ENCODE measurements around the gene MYMX. TPM values are rescaled to one million over a fixed set of nuclear protein-coding genes. Genes with fewer than 3 reads are reported as not detected.

Gene MYMX
- total RNA-seq, 1 donor from 2014 or later: not detected

GRCh38 chr6:44207966-44208365 is 8.8 kb upstream of the MYMX start:
- no peaks in the 10 kb centered on the region for H3K27me3 ChIP-seq
- H3K4me1 ChIP-seq: peaks cover under 1% of the 10 kb centered on the region
- H3K9me3 ChIP-seq: no peaks in the 10 kb centered on the region
- no peaks in the 10 kb centered on the region for H3K36me3 ChIP-seq
- H3K4me3 ChIP-seq: no peak overlapping the region
- no peak for DNase-seq (ENCODE audit: extremely low spot score in 2 of 2)
- no peak overlapping the region for H3K27ac ChIP-seq
- intact Hi-C loops (cut with DNase I): no loop called here
- TF ChIP-seq POLR2AphosphoS5 (IDR thresholded peaks at IDR 0.05; ENCODE audit: insufficient read depth in 1 of 2, low read depth in 1 of 2) (no peak), POLR2A (IDR thresholded peaks at IDR 0.05) (no peak), CTCF (IDR thresholded peaks at IDR 0.05) (no peak)

- no peak overlapping the region for H3K27ac ChIP-seq
- H3K36me3 ChIP-seq: no peaks in the 10 kb centered on the region
- TF ChIP-seq CTCF (IDR thresholded peaks at IDR 0.05): no peak
- TF ChIP-seq POLR2AphosphoS5 (IDR thresholded peaks at IDR 0.05; ENCODE audit: insufficient read depth in 1 of 2, low read depth in 1 of 2): no peak
- TF ChIP-seq POLR2A (IDR thresholded peaks at IDR 0.05): no peak
- H3K4me1 ChIP-seq: no peaks in the 10 kb centered on the region
- intact Hi-C loops (cut with DNase I): no loop called here
- DNase-seq (ENCODE audit: extremely low spot score in 2 of 2): no peak
- no peaks in the 10 kb centered on the region for H3K9me3 ChIP-seq
- H3K4me3 ChIP-seq: no peak overlapping the region
- H3K27me3 ChIP-seq: no peaks in the 10 kb centered on the region
Observed at GRCh38 chr6:44211284-44211683, 5.4 kb upstream of the MYMX start.

- Histone ChIP-seq H3K36me3 (no peaks in the 10 kb centered on the region), H3K27ac (no peak overlapping the region), H3K9me3 (no peaks in the 10 kb centered on the region), H3K4me3 (no peak overlapping the region), H3K27me3 (no peaks in the 10 kb centered on the region), H3K4me1 (peaks cover 26% of the 10 kb centered on the region)
- DNase-seq (ENCODE audit: extremely low spot score in 2 of 2): no peak
- TF ChIP-seq POLR2AphosphoS5 (IDR thresholded peaks at IDR 0.05; ENCODE audit: insufficient read depth in 1 of 2, low read depth in 1 of 2) (no peak), CTCF (IDR thresholded peaks at IDR 0.05) (no peak), POLR2A (IDR thresholded peaks at IDR 0.05) (no peak)
- intact Hi-C loops (cut with DNase I): no loop called here
Observed at GRCh38 chr6:44214307-44214706, 2.4 kb upstream of the MYMX start.

- no peak for TF ChIP-seq POLR2AphosphoS5 (IDR thresholded peaks at IDR 0.05; ENCODE audit: insufficient read depth in 1 of 2, low read depth in 1 of 2)
- peak overlapping the region; percentile 27 for H3K27ac ChIP-seq
Observed at GRCh38 chr6:44217332-44218143, 812 bp downstream of the MYMX start.

GRCh38 chr6:44219053-44219814 is 2.5 kb downstream of the MYMX start:
- peak; percentile 24 to 87 for TF ChIP-seq POLR2AphosphoS5 (IDR thresholded peaks at IDR 0.05; ENCODE audit: insufficient read depth in 1 of 2, low read depth in 1 of 2)
- no peak for TF ChIP-seq CTCF (IDR thresholded peaks at IDR 0.05)
- TF ChIP-seq POLR2A (IDR thresholded peaks at IDR 0.05): peak in 1 of 2 donors; percentile 38
- Histone ChIP-seq H3K4me3 (peak overlapping the region; percentile 48 to 63), H3K4me1 (peaks cover 71% of the 10 kb centered on the region), H3K27ac (peak overlapping the region; percentile 95), H3K36me3 (no peaks in the 10 kb centered on the region), H3K27me3 (no peaks in the 10 kb centered on the region), H3K9me3 (no peaks in the 10 kb centered on the region)
- intact Hi-C loops (cut with DNase I): no loop called here
- peak in 1 of 2 donors; percentile 90 for DNase-seq (ENCODE audit: extremely low spot score in 2 of 2)

More at GRCh38 chr6:44217332-44218143, 812 bp downstream of the MYMX start:
- Histone ChIP-seq H3K36me3 (no peaks in the 10 kb centered on the region), H3K4me1 (peaks cover 57% of the 10 kb centered on the region), H3K9me3 (no peaks in the 10 kb centered on the region), H3K4me3 (no peak overlapping the region), H3K27me3 (no peaks in the 10 kb centered on the region)
- DNase-seq (ENCODE audit: extremely low spot score in 2 of 2): peak in 1 of 2 donors; percentile 87
- intact Hi-C loops (cut with DNase I): no loop called here
